PC-3 (cell line): ENCODE data around the gene KRT17. TPM values are rescaled to one million over a fixed set of nuclear protein-coding genes. Genes with fewer than 3 reads are reported as not detected.

Experiments used
- ATAC-seq: fragments of 200-7000 bp; cut with Tn5 transposase; 2 replicates; pipeline ENCODE4 v1.9.1; 2020; ENCODE audit warnings: mild to moderate bottlenecking, moderate library complexity
- BruUV-seq: library from RNA; stranded (reverse); fragments of 400-500 nt; replicated peaks from 2 replicates; lab custom pipeline; 2021; lab: Mats Ljungman, UMichigan
- CTCF ChIA-PET: fragments of 300-600 bp; sonication (Branson Sonifier 250); formaldehyde crosslinking; loops from one replicate; lab custom pipeline; 2022; ENCODE audit warnings: antibody characterized with exemption; lab: Charles Lee
- POLR2A ChIA-PET: fragments of 300-600 bp; sonication (Branson Sonifier 250); formaldehyde crosslinking; loops from one replicate; lab custom pipeline; 2022; ENCODE audit warnings: antibody characterized with exemption; ENCODE audit not compliant: unreplicated experiment; lab: Charles Lee
- DNase-seq: peaks from one replicate; pipeline ENCODE4 v3.0.0-alpha.2; 2015
- H2AFZ ChIP-seq: fragments of 300-600 bp; sonication (generic); 2 replicates; pipeline ENCODE4 v1.6.0; 2016; ENCODE audit warnings: antibody characterized with exemption, low read length
- H3F3A ChIP-seq: fragments of 300-600 bp; sonication (generic); one replicate; pipeline ENCODE4 v1.6.0; 2017; ENCODE audit warnings: antibody characterized with exemption, low read length, control low read depth, mild to moderate bottlenecking; ENCODE audit not compliant: unreplicated experiment
- H3K27ac ChIP-seq: fragments of 300-600 bp; sonication (generic); 2 replicates; pipeline ENCODE4 v1.5.1; 2016; ENCODE audit warnings: mild to moderate bottlenecking, low read length
- H3K27me3 ChIP-seq: fragments of 300-600 bp; sonication (generic); 2 replicates; pipeline ENCODE4 v1.6.1; 2016; ENCODE audit warnings: low read length, mixed read lengths
- H3K36me3 ChIP-seq: fragments of 300-600 bp; sonication (generic); 2 replicates; pipeline ENCODE4 v1.6.1; 2016; ENCODE audit warnings: low read depth, mixed run types, low read length, mixed read lengths
- H3K4me1 ChIP-seq: fragments of 300-600 bp; sonication (generic); 2 replicates; pipeline ENCODE4 v1.5.1; 2016; ENCODE audit warnings: low read length; ENCODE audit not compliant: insufficient read depth
- H3K4me2 ChIP-seq: fragments of 300-600 bp; sonication (generic); 2 replicates; pipeline ENCODE4 v1.6.0; 2016; ENCODE audit warnings: low read length
- H3K4me3 ChIP-seq: fragments of 300-600 bp; sonication (generic); 2 replicates; pipeline ENCODE4 v1.5.1; 2016; ENCODE audit warnings: mild to moderate bottlenecking, low read length, mixed read lengths
- H3K79me2 ChIP-seq: fragments of 300-600 bp; sonication (generic); 2 replicates; pipeline ENCODE4 v1.6.1; 2017; ENCODE audit warnings: low read length, mixed read lengths
- H3K9ac ChIP-seq: fragments of 300-600 bp; sonication (generic); 2 replicates; pipeline ENCODE4 v1.6.0; 2016; ENCODE audit warnings: mild to moderate bottlenecking, low read length
- H3K9me2 ChIP-seq: fragments of 300-600 bp; sonication (generic); replicated peaks from 2 replicates; pipeline ENCODE4 v1.6.1; 2016; ENCODE audit warnings: mixed run types, low read length, mixed read lengths
- H3K9me3 ChIP-seq: fragments of 300-600 bp; sonication (generic); 2 replicates; pipeline ENCODE4 v1.6.1; 2016; ENCODE audit warnings: low read length, mixed read lengths
- H4K20me1 ChIP-seq: fragments of 300-600 bp; sonication (generic); 2 replicates; pipeline ENCODE4 v1.6.1; 2016; ENCODE audit warnings: low read length, mixed read lengths
- CTCF ChIP-seq: fragments of 300-600 bp; sonication (generic); conservative IDR thresholded peaks from 2 replicates; pipeline ENCODE4 v1.5.1; 2017; ENCODE audit warnings: antibody characterized with exemption, low read depth, mild to moderate bottlenecking, low read length
- EZH2 ChIP-seq: fragments of 300-600 bp; sonication (generic); IDR thresholded peaks from one replicate; pipeline ENCODE4 v1.6.1; 2017; ENCODE audit warnings: antibody characterized with exemption, mild to moderate bottlenecking, low read length; ENCODE audit not compliant: unreplicated experiment
- EZH2phosphoT487 ChIP-seq: fragments of 300-600 bp; sonication (generic); IDR thresholded peaks from 2 replicates; pipeline ENCODE4 v1.6.1; 2018; ENCODE audit warnings: mild to moderate bottlenecking, antibody characterized with exemption, low read length, borderline replicate concordance
- intact Hi-C: fragments of 100-400 bp; cut with micrococcal nuclease; formaldehyde crosslinking; loops from 2 replicates; pipeline ENCODE4 v1.9.0; 2023
- total RNA-seq: library from RNA; depleted of rRNA; stranded (reverse); fragments of >200 nt; gene quantifications from 2 replicates; pipeline ENCODE4 v1.2.3, GENCODE V29; 2014

KRT17 gene
- total RNA-seq, 1 experiment from 2014 or later = 92.1 TPM

GRCh38 chr17:41664587-41665565 is 40.5 kb upstream of the KRT17 start:
- no peaks in the 10 kb centered on the region for H4K20me1 ChIP-seq
- intact Hi-C loops = loop anchor here (5.0 to 10.0 kb wide), 3 partner anchors 340 to 1043 kb away; no protein-coding TSS in a partner anchor
- no peaks in the 10 kb centered on the region for H3K9me3 ChIP-seq
- H3K79me2 ChIP-seq = no peaks in the 10 kb centered on the region
- no peaks in the 10 kb centered on the region for H3K27me3 ChIP-seq
- H3K4me3 ChIP-seq = peak overlapping the region; percentile 62
- DNase-seq = no peak
- H3K4me2 ChIP-seq = peak overlapping the region; percentile 95
- no peaks in the 10 kb centered on the region for H3F3A ChIP-seq
- no peak for ATAC-seq
- CTCF ChIA-PET = interaction anchor here (0.8 to 1.5 kb wide), 8 partner anchors 11 to 858 kb away, joined by 3 to 9 read pairs (median 4); no protein-coding TSS in a partner anchor
- H2AFZ ChIP-seq = no peak overlapping the region
- TF ChIP-seq CTCF (no peak), EZH2phosphoT487 (no peak), EZH2 (no peak)
- no TSS peak for BruUV-seq
- H3K9me2 ChIP-seq = no peaks in the 10 kb centered on the region
- no peaks in the 10 kb centered on the region; the same call in 1 of the 2 replicates for H3K36me3 ChIP-seq
- POLR2A ChIA-PET = interaction anchor here (0.5 kb wide), 1 partner anchor 23 kb away, joined by 6 read pairs; no protein-coding TSS in a partner anchor
- peak overlapping the region; percentile 69 for H3K9ac ChIP-seq
- peaks cover 25% of the 10 kb centered on the region for H3K4me1 ChIP-seq
- H3K27ac ChIP-seq = peak overlapping the region; percentile 36; the same call in 1 of the 2 replicates

GRCh38 chr17:41664172-41664457 is 39.7 kb upstream of the KRT17 start:
- Histone ChIP-seq H3K36me3 (no peaks in the 10 kb centered on the region; the same call in 1 of the 2 replicates), H3K4me3 (no peak overlapping the region), H3K27ac (no peak overlapping the region), H3K79me2 (no peaks in the 10 kb centered on the region), H3F3A (no peaks in the 10 kb centered on the region), H4K20me1 (no peaks in the 10 kb centered on the region), H3K9me2 (no peaks in the 10 kb centered on the region), H3K4me1 (peaks cover 25% of the 10 kb centered on the region), H3K4me2 (no peak overlapping the region), H3K27me3 (no peaks in the 10 kb centered on the region), H3K9ac (no peak overlapping the region), H2AFZ (no peak overlapping the region), H3K9me3 (no peaks in the 10 kb centered on the region)
- BruUV-seq = no TSS peak
- DNase-seq (no peak), ATAC-seq (no peak)
- intact Hi-C loops = loop anchor here (10.0 kb wide), 2 partner anchors 339 to 809 kb away; no protein-coding TSS in a partner anchor
- ChIA-PET CTCF (interaction anchor here (1.0 kb wide), 1 partner anchor 115 kb away, joined by 3 read pairs; no protein-coding TSS in a partner anchor), POLR2A (no interaction called here)
- TF ChIP-seq EZH2 (no peak), CTCF (no peak), EZH2phosphoT487 (no peak)
